IPS-18c (cell line): Measurements from ENCODE around the gene BACH1.

Experiments
- H3K4me3 ChIP-seq: 2 replicates; pipeline ENCODE4 v1.7.0; 2013; ENCODE audit warnings: low read depth, mild to moderate bottlenecking, low read length, moderate library complexity; ENCODE audit not compliant: insufficient read depth
- H3K9me3 ChIP-seq: one replicate; pipeline ENCODE4 v1.6.1; 2013; ENCODE audit warnings: mild to moderate bottlenecking, low read length, moderate library complexity; ENCODE audit not compliant: control insufficient read depth, insufficient read depth

The BACH1 gene

DNA sequence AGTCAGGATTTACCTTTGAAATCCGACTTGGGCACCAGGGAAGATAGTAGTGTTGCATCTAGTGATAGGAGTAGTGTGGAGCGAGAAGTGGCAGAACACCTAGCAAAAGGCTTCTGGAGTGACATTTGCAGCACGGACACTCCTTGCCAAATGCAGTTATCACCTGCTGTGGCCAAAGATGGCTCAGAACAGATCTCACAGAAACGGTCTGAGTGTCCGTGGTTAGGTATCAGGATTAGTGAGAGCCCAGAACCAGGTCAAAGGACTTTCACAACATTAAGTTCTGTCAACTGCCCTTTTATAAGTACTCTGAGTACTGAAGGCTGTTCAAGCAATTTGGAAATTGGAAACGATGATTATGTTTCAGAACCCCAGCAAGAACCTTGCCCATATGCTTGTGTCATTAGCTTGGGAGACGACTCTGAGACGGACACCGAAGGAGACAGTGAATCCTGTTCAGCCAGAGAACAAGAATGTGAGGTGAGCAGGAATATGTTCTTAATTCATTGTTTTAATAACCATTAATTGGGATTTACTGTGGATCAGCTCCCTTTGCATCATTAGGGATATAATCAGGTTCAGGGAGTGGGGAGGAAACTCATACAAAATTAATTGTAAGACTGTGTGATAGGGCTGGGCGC is 28.3 kb downstream of the BACH1 start:
- no peak overlapping the region for H3K4me3 ChIP-seq
- no peaks in the 10 kb centered on the region for H3K9me3 ChIP-seq

DNA sequence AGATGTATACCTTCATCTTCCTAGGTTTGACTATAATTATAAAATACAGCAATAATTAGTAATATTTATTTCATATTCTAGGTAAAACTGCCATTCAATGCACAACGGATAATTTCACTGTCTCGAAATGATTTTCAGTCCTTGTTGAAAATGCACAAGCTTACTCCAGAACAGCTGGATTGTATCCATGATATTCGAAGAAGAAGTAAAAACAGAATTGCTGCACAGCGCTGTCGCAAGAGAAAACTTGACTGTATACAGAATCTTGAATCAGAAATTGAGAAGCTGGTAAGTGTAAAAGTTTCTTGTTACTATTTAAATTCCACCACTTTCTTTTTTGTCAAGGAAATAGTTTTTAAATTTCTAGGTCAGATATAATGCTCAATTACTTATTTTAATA is 30.7 kb downstream of the BACH1 start:
- Histone ChIP-seq H3K9me3 (no peaks in the 10 kb centered on the region), H3K4me3 (no peak overlapping the region)

DNA sequence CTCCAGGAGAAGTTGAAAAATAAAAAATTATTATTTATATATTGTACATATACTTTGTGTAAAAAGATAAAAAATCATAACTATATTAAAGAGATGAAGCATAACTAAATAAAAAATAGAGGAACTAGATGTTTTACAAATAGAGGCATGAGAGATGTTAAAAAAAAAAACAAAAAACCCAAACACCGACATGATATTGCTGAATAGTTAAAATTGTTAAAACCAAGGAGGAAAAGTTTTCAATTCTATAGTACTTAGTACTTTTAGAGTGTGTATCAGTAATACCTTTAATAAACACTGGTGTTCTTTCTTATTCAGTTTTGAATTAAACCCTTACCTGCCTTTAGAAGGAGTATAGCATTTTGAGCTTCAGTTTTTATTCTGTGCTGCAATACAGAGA is 32.1 kb downstream of the BACH1 start:
- Histone ChIP-seq H3K4me3 (no peak overlapping the region), H3K9me3 (no peaks in the 10 kb centered on the region)

DNA sequence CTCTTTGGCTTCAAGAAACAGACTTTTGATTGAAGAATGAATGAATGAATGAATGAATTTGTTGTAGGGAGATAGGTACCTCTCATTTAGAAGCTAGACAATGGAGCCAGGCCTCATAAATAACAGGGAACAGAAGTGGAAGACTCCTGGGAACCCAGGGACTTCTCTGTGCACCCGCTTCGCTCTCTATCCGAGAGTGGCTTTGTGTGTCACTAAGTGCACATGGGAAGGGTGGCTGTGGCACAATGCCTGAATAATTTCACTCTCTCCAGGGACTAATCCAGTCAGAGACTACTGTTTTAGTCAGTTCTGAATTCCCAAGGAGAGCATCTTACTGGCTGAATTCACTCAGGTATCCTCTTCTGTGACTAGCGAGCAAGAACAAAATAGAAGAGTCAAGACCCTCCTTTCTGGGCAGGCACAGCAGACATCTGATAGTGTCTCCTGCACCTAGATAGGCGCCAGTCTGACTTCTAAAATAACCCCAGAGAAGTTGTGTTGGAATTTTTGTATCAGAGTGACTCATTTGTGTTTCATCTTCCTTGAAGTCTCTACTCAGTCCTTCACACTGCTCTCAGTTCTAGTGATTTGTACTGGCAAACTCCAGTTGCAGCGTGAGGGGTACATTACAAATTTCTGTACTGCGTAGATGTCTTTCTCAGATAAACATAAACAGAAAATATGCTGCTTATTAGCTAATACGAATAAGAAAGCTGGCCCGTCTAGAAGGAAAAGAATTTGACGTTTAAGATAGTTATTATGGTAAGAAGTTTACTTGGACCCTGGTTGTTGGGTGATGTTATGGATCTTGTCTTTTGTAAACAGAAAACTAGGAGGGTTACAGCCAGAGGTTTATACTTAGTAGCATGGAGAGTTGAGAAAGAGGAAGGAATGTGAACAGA is 34.0 kb downstream of the BACH1 start:
- no peaks in the 10 kb centered on the region for H3K9me3 ChIP-seq
- no peak overlapping the region for H3K4me3 ChIP-seq

DNA sequence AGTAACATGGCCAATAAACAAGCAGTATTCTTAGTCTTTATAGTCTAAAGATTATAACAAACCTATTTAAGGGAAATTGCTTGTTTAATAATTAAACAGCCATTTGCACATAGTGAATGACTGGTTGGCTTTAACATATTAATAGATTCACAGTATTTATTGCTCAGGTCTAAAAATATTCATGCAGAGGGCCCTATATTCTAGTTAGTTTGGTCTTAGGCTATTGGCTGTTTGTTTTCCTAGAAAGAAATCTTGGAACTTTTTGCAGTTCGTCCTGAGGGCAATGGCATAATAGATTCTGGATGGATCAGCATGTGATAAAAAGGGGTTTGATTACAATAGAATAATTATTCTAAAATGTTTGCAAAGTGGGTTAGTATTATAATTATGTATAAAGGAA is 34.7 kb downstream of the BACH1 start:
- Histone ChIP-seq H3K4me3 (no peak overlapping the region), H3K9me3 (no peaks in the 10 kb centered on the region)

DNA sequence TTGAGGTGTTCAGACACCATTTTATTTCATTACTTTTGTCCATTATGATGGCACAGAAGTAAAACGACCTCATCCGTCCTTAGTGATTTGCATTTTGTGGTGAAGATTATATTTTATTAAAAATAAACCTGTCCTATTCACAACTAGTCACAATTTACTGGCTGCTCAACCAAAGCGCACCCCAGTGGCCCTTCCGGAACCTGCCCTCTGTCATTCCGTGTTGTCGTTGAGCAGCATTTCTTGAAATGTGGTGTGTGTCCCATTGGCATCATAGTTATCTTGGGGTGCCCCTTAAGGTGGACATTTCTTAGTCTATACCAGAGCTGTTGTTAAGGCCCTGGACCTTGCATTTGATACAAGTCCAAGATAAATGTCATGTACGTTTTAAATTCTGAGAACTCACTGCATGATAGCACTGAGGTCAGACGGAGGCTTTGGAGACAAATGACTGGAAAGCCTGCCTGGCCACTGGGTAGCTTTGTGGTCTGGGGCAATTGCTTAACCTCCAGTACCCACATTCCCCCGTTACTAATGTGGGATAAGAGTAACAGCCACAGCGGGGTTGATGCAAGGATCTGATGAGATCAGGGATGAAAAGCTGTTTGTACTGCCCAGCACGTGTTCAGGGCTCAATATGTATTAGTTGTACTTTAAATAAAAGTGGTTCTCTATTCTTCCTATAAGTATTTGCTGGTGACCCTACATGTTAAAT is 36.2 kb downstream of the BACH1 start:
- Histone ChIP-seq H3K4me3 (no peak overlapping the region), H3K9me3 (no peaks in the 10 kb centered on the region)

DNA sequence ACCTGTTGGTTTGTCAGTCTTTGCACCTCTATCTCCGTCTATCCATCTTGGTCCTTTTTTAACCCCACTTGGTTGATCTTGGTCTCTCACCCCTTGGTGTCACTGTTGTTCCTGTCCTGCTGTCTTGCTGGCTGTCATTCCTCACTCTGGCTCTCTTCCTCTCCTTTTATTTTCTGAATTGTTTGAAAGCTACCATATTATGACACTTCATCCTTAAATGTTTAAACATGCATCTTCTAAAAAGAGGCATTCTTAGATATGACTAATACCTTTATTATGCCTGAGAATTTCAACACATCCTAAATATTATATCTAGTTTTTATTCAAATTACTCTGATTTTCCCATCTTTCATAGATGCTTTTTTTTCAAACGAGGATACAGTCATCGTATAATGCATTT is 37.0 kb downstream of the BACH1 start:
- no peak overlapping the region for H3K4me3 ChIP-seq

DNA sequence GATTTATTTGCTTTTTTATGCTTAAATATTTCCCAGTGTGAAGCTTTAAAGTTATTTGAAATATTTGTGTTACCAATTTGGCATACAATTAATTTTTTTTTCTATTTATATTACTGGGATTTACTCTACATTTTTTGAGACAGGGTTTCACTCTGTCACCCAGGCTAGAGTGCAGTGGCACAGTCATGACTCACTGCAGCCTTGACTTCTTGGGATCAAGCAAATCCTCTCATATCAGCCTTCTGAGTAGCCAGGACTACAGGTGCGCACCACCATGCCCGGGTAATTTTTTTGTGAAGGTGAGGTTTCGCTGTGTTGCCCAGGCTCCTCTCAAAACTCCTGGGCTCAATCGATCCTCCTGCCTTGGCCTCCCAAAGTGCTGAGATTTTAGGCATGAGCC is 39.5 kb downstream of the BACH1 start:
- Histone ChIP-seq H3K4me3 (no peak overlapping the region), H3K9me3 (no peaks in the 10 kb centered on the region)

More for the DNA sequence above, 37.0 kb downstream of the BACH1 start:
- no peaks in the 10 kb centered on the region for H3K9me3 ChIP-seq

DNA sequence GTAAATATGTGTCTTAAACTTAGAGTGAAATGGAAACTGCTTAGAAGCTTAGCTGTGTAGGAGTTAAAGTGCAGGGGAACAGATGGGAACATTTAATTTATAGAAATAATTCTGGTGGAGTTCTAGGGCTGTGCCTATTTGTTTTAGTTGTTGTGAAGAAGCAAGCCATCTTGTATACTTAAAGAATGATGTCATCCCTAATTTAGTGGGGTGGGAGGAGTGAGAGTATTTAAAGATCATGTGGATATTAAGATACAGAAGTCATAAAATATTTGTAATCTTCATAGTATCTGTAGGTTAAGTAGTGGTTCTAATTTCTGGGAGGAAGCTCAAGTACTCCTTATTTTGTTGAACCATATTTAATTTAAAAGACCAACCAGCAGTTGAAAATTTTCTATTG is 41.5 kb downstream of the BACH1 start:
- H3K4me3 ChIP-seq, result no peak overlapping the region
- no peaks in the 10 kb centered on the region for H3K9me3 ChIP-seq

DNA sequence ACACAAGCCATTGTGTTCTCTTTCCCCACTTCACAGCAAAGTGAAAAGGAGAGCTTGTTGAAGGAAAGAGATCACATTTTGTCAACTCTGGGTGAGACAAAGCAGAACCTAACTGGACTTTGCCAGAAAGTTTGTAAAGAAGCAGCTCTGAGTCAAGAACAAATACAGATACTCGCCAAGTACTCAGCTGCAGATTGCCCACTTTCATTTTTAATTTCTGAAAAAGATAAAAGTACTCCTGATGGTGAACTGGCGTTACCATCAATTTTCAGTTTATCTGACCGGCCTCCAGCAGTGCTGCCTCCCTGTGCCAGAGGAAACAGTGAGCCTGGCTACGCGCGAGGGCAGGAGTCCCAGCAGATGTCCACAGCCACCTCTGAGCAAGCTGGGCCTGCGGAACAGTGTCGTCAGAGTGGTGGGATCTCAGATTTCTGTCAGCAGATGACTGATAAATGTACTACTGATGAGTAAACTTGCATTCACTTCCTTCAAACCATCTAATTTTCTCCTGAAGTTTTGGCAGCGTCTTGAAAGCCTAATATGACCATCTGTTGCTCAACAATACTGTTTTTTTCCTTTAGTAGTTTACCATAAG is 43.7 kb downstream of the BACH1 start:
- H3K4me3 ChIP-seq, result no peak overlapping the region
- H3K9me3 ChIP-seq, result no peaks in the 10 kb centered on the region

DNA sequence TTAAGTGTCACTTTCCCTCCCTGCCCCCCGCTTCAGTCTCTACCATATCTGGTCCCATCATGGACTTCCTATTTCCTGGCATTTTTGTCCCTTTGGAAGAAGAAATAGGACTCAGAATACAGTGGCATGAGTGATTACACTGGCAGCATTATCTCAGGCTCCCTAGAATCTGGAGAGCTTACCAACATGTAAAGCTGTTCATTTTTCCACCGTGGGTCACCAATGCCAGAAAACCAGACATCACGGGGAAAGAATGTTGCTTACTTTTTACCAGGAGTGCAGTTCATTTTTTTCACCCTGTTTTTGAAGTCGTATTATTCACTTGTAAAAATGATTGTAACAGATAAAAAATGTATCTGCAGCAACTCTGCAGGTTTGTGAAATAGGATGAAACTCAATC is 44.8 kb downstream of the BACH1 start:
- Histone ChIP-seq H3K9me3 (no peaks in the 10 kb centered on the region), H3K4me3 (no peak overlapping the region)

DNA sequence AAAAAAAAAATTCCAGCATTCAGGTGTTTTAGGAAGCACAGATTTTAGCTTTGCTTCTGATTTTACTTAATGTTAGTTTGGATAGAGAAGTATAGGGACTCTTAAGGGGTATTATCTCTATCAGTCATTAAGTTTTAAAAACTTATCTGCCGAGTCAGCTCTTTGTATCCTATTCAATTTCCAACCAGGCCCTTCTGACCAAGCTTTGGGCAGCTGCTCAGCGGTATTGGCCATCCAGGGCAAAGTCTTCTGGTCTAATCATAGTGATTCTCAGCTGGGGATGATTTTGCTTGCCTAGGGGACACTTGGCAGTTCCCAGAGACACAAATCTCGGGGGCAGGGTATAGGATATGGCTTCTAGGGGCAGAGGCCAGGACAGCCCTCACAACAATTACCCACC is 47.6 kb downstream of the BACH1 start:
- no peak overlapping the region for H3K4me3 ChIP-seq
- H3K9me3 ChIP-seq, result no peaks in the 10 kb centered on the region

DNA sequence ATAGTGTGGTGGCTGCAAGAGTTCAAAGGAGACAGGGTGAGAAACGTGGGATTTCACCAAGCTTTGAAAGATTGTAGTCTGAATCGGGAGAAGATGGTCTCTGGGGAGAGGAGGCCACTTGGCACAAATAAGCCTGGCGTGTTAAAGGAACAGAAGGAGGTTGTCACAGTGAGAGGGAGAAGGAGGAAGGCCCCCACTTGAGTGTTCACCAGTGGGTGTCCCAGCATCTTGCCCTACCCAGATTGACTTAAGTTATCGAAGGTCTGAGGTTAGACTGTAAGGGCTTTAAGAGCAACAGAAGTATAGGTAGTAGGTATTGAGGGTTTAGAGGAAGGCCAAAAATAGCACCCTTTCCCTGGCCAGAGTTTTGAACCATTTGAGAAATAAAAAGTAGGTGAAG is 48.0 kb downstream of the BACH1 start:
- Histone ChIP-seq H3K4me3 (no peak overlapping the region), H3K9me3 (no peaks in the 10 kb centered on the region)

DNA sequence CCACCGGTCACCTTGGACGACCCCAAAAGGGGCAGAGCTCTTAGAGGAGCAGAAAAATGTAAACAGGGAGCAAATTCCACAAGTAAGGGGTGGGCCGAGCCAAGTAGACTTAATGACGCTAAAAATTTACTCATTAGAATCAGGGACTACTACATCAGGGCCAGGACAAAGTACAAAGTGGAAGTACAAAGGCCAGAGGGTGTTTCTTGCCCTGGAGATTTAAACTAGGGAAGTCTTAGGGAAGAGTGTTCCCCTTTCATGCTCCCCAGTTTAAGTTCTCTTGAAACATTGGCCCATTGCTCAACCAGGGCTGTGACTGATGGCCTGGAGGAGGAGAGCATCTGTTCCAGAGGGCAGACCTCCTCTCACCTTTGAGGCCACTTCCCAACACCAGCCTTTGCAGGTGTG is 48.6 kb downstream of the BACH1 start:
- H3K9me3 ChIP-seq, result no peaks in the 10 kb centered on the region
- no peak overlapping the region for H3K4me3 ChIP-seq

DNA sequence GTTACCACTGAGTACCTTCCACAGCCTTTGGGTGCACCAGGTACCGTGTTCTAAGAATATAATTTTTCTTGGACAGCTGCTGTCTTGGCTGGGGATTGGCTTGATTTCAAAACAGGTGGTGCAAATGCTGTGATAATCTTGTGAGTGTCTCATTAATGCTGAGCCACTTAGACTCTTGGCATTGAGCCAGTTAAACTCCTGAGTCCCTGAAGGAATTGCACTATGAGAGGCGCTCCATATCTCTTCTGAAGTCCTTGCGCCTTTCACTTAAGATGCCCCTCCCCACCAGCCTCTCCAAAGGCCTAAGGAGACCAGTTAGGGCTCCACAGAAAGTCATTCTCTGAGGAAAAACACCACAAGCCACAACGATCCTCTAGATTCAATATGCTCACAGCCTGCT is 51.0 kb downstream of the BACH1 start:
- H3K9me3 ChIP-seq, result peaks cover 3% of the 10 kb centered on the region
- H3K4me3 ChIP-seq, result no peak overlapping the region

DNA sequence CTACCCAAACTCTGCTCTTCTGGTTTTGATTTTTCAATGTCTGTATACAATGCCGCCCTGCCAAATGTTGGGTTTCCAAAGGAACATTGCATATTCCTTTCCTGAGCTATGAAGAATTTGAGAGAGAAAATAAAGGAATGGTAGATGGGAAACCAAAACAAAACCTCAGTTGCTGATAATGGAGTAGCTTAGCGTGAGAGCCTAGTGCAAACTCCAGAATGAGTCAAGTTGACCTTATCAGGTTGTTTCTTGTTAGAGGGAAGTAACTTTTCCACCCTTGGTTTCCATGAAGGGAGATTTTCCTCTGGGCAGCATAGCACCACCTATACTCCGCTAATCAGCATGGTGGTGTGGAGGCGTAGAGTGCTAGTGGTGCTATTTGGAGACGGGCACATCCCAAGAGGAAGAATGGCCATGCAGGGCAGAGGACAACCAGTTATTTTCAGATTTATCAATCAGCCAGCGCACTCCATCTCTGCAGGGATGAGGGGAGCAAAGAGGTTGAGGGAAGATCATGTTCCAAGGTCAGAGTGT is 51.6 kb downstream of the BACH1 start:
- Histone ChIP-seq H3K4me3 (no peak overlapping the region), H3K9me3 (peaks cover 4% of the 10 kb centered on the region)

DNA sequence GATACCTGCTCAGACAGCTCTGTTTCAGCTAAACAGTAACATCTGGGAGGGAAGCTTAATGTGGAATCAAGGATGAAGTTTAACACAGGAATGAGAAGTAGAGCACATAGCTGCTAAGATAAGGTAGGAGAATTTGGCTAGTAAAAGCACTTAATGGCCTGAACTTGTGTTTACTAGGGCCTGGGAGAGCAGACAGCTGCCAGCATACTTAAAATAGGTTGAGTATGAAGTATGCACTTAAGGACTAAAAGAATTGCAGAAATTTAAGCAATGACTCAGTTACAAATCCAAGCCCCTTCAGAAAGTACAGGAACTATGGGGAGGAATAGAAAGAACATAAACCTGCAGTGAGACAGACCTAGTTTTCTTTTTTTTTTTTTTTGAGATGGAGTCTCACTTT is 53.0 kb downstream of the BACH1 start:
- no peak overlapping the region for H3K4me3 ChIP-seq
- H3K9me3 ChIP-seq, result peaks cover 5% of the 10 kb centered on the region
